ENCODE measurements around the gene THEMIS. TPM values are rescaled to one million over a fixed set of nuclear protein-coding genes. Genes with fewer than 3 reads are reported as not detected.

Gene THEMIS
- total RNA-seq, 1 donor, result under 0.01 TPM

DNA sequence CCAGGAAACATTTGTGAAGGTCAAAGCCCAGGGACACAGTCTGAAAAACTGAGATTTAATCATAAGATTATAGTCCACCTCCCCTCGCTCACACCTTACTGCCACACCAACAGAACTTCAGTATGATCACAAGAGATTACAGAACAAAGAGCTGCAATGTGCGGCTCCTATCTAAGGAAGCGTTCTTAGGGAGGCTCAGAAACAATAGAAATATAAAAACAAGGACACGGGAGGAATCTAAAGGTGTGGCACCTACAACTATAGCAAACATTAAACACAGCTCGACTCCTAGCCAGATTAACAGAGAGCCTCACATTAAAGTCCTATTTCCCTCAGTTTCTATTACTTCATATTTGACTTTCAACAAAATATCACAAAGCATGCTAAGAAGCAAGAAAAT is 40.4 kb upstream of the THEMIS start:
- H4K20me1 ChIP-seq (ENCODE audit: insufficient read depth, low read length), result no peaks in the 10 kb centered on the region
- no peak overlapping the region for H3K4me2 ChIP-seq (ENCODE audit: insufficient read depth, low read length)
- H3K4me3 ChIP-seq (ENCODE audit: insufficient read depth, low read length), result no peak overlapping the region
- no peak for DNase-seq (ENCODE audit: insufficient read length, low spot score, missing footprints)
- peaks cover 31% of the 10 kb centered on the region for H3K4me1 ChIP-seq (ENCODE audit: insufficient read depth, low read length)
- H3K79me2 ChIP-seq (ENCODE audit: insufficient read depth, low read length), result no peaks in the 10 kb centered on the region
- H3K36me3 ChIP-seq (ENCODE audit: insufficient read depth, low read length), result no peaks in the 10 kb centered on the region
- H3K27me3 ChIP-seq (ENCODE audit: insufficient read depth, low read length), result no peaks in the 10 kb centered on the region
- TF ChIP-seq CTCF (IDR thresholded peaks at IDR 0.05; ENCODE audit: extremely low read depth, low read depth, low read length), result no peak
- no peak overlapping the region for H3K27ac ChIP-seq (ENCODE audit: low read depth, low read length)
- H2AFZ ChIP-seq (ENCODE audit: low read length), result no peak overlapping the region
- H3K9me3 ChIP-seq (ENCODE audit: low read depth, low read length), result no peaks in the 10 kb centered on the region

GRCh38 chr6:127939442-127940066 is 38.7 kb upstream of the THEMIS start:
- Histone ChIP-seq H3K79me2 (ENCODE audit: insufficient read depth, low read length) (no peaks in the 10 kb centered on the region), H3K4me2 (ENCODE audit: insufficient read depth, low read length) (peak overlapping the region; percentile 47), H3K36me3 (ENCODE audit: insufficient read depth, low read length) (no peaks in the 10 kb centered on the region), H3K27me3 (ENCODE audit: insufficient read depth, low read length) (no peaks in the 10 kb centered on the region), H2AFZ (ENCODE audit: low read length) (peak overlapping the region; percentile 91), H3K4me3 (ENCODE audit: insufficient read depth, low read length) (no peak overlapping the region), H3K27ac (ENCODE audit: low read depth, low read length) (peak overlapping the region; percentile 92), H3K4me1 (ENCODE audit: insufficient read depth, low read length) (peaks cover 31% of the 10 kb centered on the region), H3K9me3 (ENCODE audit: low read depth, low read length) (no peaks in the 10 kb centered on the region), H4K20me1 (ENCODE audit: insufficient read depth, low read length) (no peaks in the 10 kb centered on the region)
- peak; percentile 69 for DNase-seq (ENCODE audit: insufficient read length, low spot score, missing footprints)
- no peak for TF ChIP-seq CTCF (IDR thresholded peaks at IDR 0.05; ENCODE audit: extremely low read depth, low read depth, low read length)

GRCh38 chr6:127938701-127939100 is 37.8 kb upstream of the THEMIS start:
- no peak overlapping the region for H3K4me3 ChIP-seq (ENCODE audit: insufficient read depth, low read length)
- no peaks in the 10 kb centered on the region for H3K36me3 ChIP-seq (ENCODE audit: insufficient read depth, low read length)
- no peak for DNase-seq (ENCODE audit: insufficient read length, low spot score, missing footprints)
- peaks cover 31% of the 10 kb centered on the region for H3K4me1 ChIP-seq (ENCODE audit: insufficient read depth, low read length)
- H4K20me1 ChIP-seq (ENCODE audit: insufficient read depth, low read length), result no peaks in the 10 kb centered on the region
- H2AFZ ChIP-seq (ENCODE audit: low read length), result peak overlapping the region; percentile 91
- H3K27me3 ChIP-seq (ENCODE audit: insufficient read depth, low read length), result no peaks in the 10 kb centered on the region
- H3K27ac ChIP-seq (ENCODE audit: low read depth, low read length), result peak overlapping the region; percentile 92
- H3K79me2 ChIP-seq (ENCODE audit: insufficient read depth, low read length), result no peaks in the 10 kb centered on the region
- no peak for TF ChIP-seq CTCF (IDR thresholded peaks at IDR 0.05; ENCODE audit: extremely low read depth, low read depth, low read length)
- H3K9me3 ChIP-seq (ENCODE audit: low read depth, low read length), result no peaks in the 10 kb centered on the region
- H3K4me2 ChIP-seq (ENCODE audit: insufficient read depth, low read length), result peak overlapping the region; percentile 30

GRCh38 chr6:127937747-127938146 is 36.9 kb upstream of the THEMIS start:
- Histone ChIP-seq H3K4me1 (ENCODE audit: insufficient read depth, low read length) (peaks cover 31% of the 10 kb centered on the region), H3K27ac (ENCODE audit: low read depth, low read length) (peak overlapping the region; percentile 92), H3K79me2 (ENCODE audit: insufficient read depth, low read length) (no peaks in the 10 kb centered on the region), H4K20me1 (ENCODE audit: insufficient read depth, low read length) (no peaks in the 10 kb centered on the region), H2AFZ (ENCODE audit: low read length) (no peak overlapping the region), H3K36me3 (ENCODE audit: insufficient read depth, low read length) (no peaks in the 10 kb centered on the region), H3K27me3 (ENCODE audit: insufficient read depth, low read length) (no peaks in the 10 kb centered on the region), H3K9me3 (ENCODE audit: low read depth, low read length) (peaks cover 4% of the 10 kb centered on the region), H3K4me3 (ENCODE audit: insufficient read depth, low read length) (no peak overlapping the region), H3K4me2 (ENCODE audit: insufficient read depth, low read length) (peak overlapping the region; percentile 4)
- no peak for DNase-seq (ENCODE audit: insufficient read length, low spot score, missing footprints)
- TF ChIP-seq CTCF (IDR thresholded peaks at IDR 0.05; ENCODE audit: extremely low read depth, low read depth, low read length), result no peak
